HCT116 (cell line): ENCODE data around the gene BBS7.

Experiments used
- ATF3 ChIP-seq: IDR thresholded peaks from 2 replicates; pipeline ENCODE4 v1.6.1; 2012
- CEBPB ChIP-seq: IDR thresholded peaks from 2 replicates; pipeline ENCODE4 v1.6.1; 2012; ENCODE audit warnings: low read depth
- EZH2 ChIP-seq: fragments of 200-600 bp; sonication (generic); IDR thresholded peaks from 2 replicates; pipeline ENCODE4 v1.6.1; 2017; ENCODE audit warnings: antibody characterized with exemption, mixed run types
- EZH2phosphoT487 ChIP-seq: fragments of 200-600 bp; IDR thresholded peaks from 2 replicates; pipeline ENCODE4 v1.6.1; 2018; ENCODE audit warnings: antibody characterized with exemption, borderline replicate concordance
- MAX ChIP-seq: IDR thresholded peaks from 2 replicates; pipeline ENCODE4 v1.6.1; 2012
- POLR2A ChIP-seq: IDR thresholded peaks from 2 replicates; pipeline ENCODE4 v1.7.0; 2011; ENCODE audit warnings: borderline replicate concordance; ENCODE audit not compliant: insufficient read depth, insufficient read length; ENCODE audit errors: extremely low read depth
- POLR2AphosphoS5 ChIP-seq: IDR thresholded peaks from 2 replicates; pipeline ENCODE4 v1.6.1; 2011; ENCODE audit warnings: mild to moderate bottlenecking, low read depth, low read length, moderate library complexity
- YY1 ChIP-seq: IDR thresholded peaks from 2 replicates; pipeline ENCODE4 v1.6.1; 2011; ENCODE audit warnings: low read length, low read depth, moderate library complexity, mild to moderate bottlenecking; ENCODE audit not compliant: insufficient replicate concordance; ENCODE audit errors: extremely low read depth
- TF ChIP-seq, protein P1 (sequence below), 3 experiments: fragments of 200-600 bp in 1 of 3; sonication (generic) in 1 of 3; IDR thresholded peaks in 2 of 3; conservative IDR thresholded peaks in 1 of 3; 2 replicates each; pipeline ENCODE4 v1.5.1; 2012 to 2017; ENCODE audit warnings: low read depth in 2 of 3, low read length in 2 of 3, antibody characterized with exemption in 1 of 3, borderline replicate concordance in 1 of 3, control low read depth in 1 of 3, mild to moderate bottlenecking in 1 of 3, mixed read lengths in 1 of 3, mixed run types in 1 of 3, moderate library complexity in 1 of 3; ENCODE audit not compliant: insufficient read depth in 1 of 3

DNA sequence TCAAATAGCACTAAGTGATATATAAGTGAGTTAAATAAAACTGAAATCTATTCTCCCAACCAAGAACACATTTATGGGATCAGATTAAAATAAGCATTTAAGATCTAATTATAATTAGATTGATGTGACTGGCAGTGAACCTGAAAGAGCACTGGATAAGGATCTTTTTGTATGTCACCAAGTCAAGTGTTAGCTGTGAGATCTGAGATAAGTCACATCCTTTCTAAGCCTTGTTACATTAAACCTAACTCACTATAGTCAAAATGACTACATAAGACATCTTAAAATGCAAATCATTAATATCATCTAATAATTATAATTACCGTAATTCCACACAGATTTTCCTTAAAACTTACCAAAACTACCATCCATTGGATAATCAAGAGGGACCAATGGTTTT lies 48.2 kb downstream of the BBS7 start:
- TF ChIP-seq, protein P1, sequence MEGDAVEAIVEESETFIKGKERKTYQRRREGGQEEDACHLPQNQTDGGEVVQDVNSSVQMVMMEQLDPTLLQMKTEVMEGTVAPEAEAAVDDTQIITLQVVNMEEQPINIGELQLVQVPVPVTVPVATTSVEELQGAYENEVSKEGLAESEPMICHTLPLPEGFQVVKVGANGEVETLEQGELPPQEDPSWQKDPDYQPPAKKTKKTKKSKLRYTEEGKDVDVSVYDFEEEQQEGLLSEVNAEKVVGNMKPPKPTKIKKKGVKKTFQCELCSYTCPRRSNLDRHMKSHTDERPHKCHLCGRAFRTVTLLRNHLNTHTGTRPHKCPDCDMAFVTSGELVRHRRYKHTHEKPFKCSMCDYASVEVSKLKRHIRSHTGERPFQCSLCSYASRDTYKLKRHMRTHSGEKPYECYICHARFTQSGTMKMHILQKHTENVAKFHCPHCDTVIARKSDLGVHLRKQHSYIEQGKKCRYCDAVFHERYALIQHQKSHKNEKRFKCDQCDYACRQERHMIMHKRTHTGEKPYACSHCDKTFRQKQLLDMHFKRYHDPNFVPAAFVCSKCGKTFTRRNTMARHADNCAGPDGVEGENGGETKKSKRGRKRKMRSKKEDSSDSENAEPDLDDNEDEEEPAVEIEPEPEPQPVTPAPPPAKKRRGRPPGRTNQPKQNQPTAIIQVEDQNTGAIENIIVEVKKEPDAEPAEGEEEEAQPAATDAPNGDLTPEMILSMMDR (IDR thresholded peaks at IDR 0.05 in 2 of 3, conservative IDR thresholded peaks at IDR 0.05 in 1 of 3; ENCODE audit: borderline replicate concordance in 1 of 3, insufficient read depth in 1 of 3, low read depth in 2 of 3, low read length in 2 of 3): no peak
- TF ChIP-seq POLR2AphosphoS5 (no peak), POLR2A (no peak), ATF3 (no peak), YY1 (no peak), EZH2phosphoT487 (no peak), EZH2 (no peak), MAX (no peak), CEBPB (no peak)
